ENCODE results near the gene ZNF534.

- TF ChIP-seq CTCF (IDR thresholded peaks at IDR 0.05) (no peak), POLR2A (IDR thresholded peaks at IDR 0.05) (no peak)
Observed at GRCh38 chr19:52473655-52474350, 44.9 kb downstream of the ZNF534 start.
